HUES6 (cell line): ENCODE measurements around the gene CERS1.

Source experiments
- H3K27ac ChIP-seq: 2 replicates; pipeline ENCODE4 v1.7.0; 2013; ENCODE audit warnings: low read depth, mild to moderate bottlenecking, low read length, inconsistent platforms
- H3K27me3 ChIP-seq: 2 replicates; pipeline ENCODE4 v1.6.1; 2013; ENCODE audit warnings: low read length; ENCODE audit not compliant: control insufficient read depth, insufficient read depth
- H3K36me3 ChIP-seq: 2 replicates; pipeline ENCODE4 v1.6.1; 2013; ENCODE audit warnings: low read length; ENCODE audit not compliant: control insufficient read depth, insufficient read depth
- H3K4me1 ChIP-seq: 2 replicates; pipeline ENCODE4 v1.6.1; 2013; ENCODE audit warnings: low read length; ENCODE audit not compliant: control insufficient read depth, insufficient read depth
- H3K4me3 ChIP-seq: 2 replicates; pipeline ENCODE4 v1.5.1; 2013; ENCODE audit warnings: low read depth, low read length
- H3K9ac ChIP-seq: one replicate; pipeline ENCODE4 v1.6.1; 2013; ENCODE audit warnings: mild to moderate bottlenecking, low read length
- H3K9me3 ChIP-seq: 2 replicates; pipeline ENCODE4 v1.6.1; 2013; ENCODE audit warnings: low read depth, low read length; ENCODE audit not compliant: control insufficient read depth, insufficient read depth

CERS1 gene

GRCh38 chr19:18867199-18867598 is 28.8 kb downstream of the CERS1 start:
- peaks cover 54% of the 10 kb centered on the region for H3K36me3 ChIP-seq
- H3K9ac ChIP-seq: no peak overlapping the region
- H3K27me3 ChIP-seq: no peaks in the 10 kb centered on the region
- H3K4me1 ChIP-seq: peaks cover 10% of the 10 kb centered on the region; the same call in 1 of the 2 replicates
- H3K27ac ChIP-seq: no peak overlapping the region
- no peaks in the 10 kb centered on the region for H3K9me3 ChIP-seq
- H3K4me3 ChIP-seq: no peak overlapping the region

GRCh38 chr19:18866800-18867123 is 29.2 kb downstream of the CERS1 start:
- Histone ChIP-seq H3K9me3 (no peaks in the 10 kb centered on the region), H3K4me3 (no peak overlapping the region), H3K27me3 (no peaks in the 10 kb centered on the region), H3K36me3 (peaks cover 59% of the 10 kb centered on the region), H3K27ac (no peak overlapping the region), H3K4me1 (peaks cover 10% of the 10 kb centered on the region; the same call in 1 of the 2 replicates), H3K9ac (no peak overlapping the region)

- Histone ChIP-seq H3K4me1 (peaks cover 10% of the 10 kb centered on the region; the same call in 1 of the 2 replicates), H3K9ac (no peak overlapping the region), H3K27me3 (no peaks in the 10 kb centered on the region), H3K9me3 (no peaks in the 10 kb centered on the region), H3K27ac (no peak overlapping the region), H3K36me3 (peaks cover 64% of the 10 kb centered on the region), H3K4me3 (no peak overlapping the region)
These were observed 29.8 kb downstream of the CERS1 start for GRCh38 chr19:18865973-18866799.

GRCh38 chr19:18865106-18865972 is 30.6 kb downstream of the CERS1 start:
- H3K9me3 ChIP-seq: no peaks in the 10 kb centered on the region
- no peak overlapping the region for H3K9ac ChIP-seq
- H3K27ac ChIP-seq: no peak overlapping the region
- peaks cover 73% of the 10 kb centered on the region for H3K36me3 ChIP-seq
- no peaks in the 10 kb centered on the region for H3K27me3 ChIP-seq
- H3K4me3 ChIP-seq: no peak overlapping the region
- 0 out of 2 replicates have a peak, but pooled peaks cover 5% of the 10 kb centered on the region for H3K4me1 ChIP-seq

GRCh38 chr19:18863843-18864362 is 32.1 kb downstream of the CERS1 start:
- H3K4me1 ChIP-seq: 0 out of 2 replicates have a peak, but pooled peaks cover 2% of the 10 kb centered on the region
- no peak overlapping the region for H3K4me3 ChIP-seq
- H3K9ac ChIP-seq: no peak overlapping the region
- H3K36me3 ChIP-seq: peaks cover 87% of the 10 kb centered on the region
- no peaks in the 10 kb centered on the region for H3K27me3 ChIP-seq
- H3K9me3 ChIP-seq: no peaks in the 10 kb centered on the region
- no peak overlapping the region for H3K27ac ChIP-seq

GRCh38 chr19:18862976-18863842 is 32.7 kb downstream of the CERS1 start:
- Histone ChIP-seq H3K27ac (no peak overlapping the region), H3K27me3 (no peaks in the 10 kb centered on the region), H3K36me3 (peaks cover 92% of the 10 kb centered on the region), H3K9ac (no peak overlapping the region), H3K9me3 (no peaks in the 10 kb centered on the region), H3K4me1 (0 out of 2 replicates have a peak, but pooled peaks cover 2% of the 10 kb centered on the region), H3K4me3 (no peak overlapping the region)

- Histone ChIP-seq H3K9me3 (no peaks in the 10 kb centered on the region), H3K27ac (no peak overlapping the region), H3K9ac (no peak overlapping the region), H3K27me3 (no peaks in the 10 kb centered on the region), H3K36me3 (peaks cover 92% of the 10 kb centered on the region), H3K4me1 (no peaks in the 10 kb centered on the region), H3K4me3 (no peak overlapping the region)
These were observed 34.0 kb downstream of the CERS1 start for GRCh38 chr19:18861917-18862316.

- H3K27me3 ChIP-seq: no peaks in the 10 kb centered on the region
- no peak overlapping the region for H3K4me3 ChIP-seq
- H3K9me3 ChIP-seq: no peaks in the 10 kb centered on the region
- peaks cover 98% of the 10 kb centered on the region for H3K36me3 ChIP-seq
- H3K4me1 ChIP-seq: no peaks in the 10 kb centered on the region
- H3K9ac ChIP-seq: no peak overlapping the region
- no peak overlapping the region for H3K27ac ChIP-seq
These were observed 34.7 kb downstream of the CERS1 start for GRCh38 chr19:18861235-18861634.

GRCh38 chr19:18860725-18861124 is 35.2 kb downstream of the CERS1 start:
- Histone ChIP-seq H3K9ac (no peak overlapping the region), H3K27me3 (no peaks in the 10 kb centered on the region), H3K36me3 (peaks cover 98% of the 10 kb centered on the region), H3K4me3 (no peak overlapping the region), H3K9me3 (no peaks in the 10 kb centered on the region), H3K27ac (no peak overlapping the region), H3K4me1 (no peaks in the 10 kb centered on the region)

- H3K36me3 ChIP-seq: peaks cover 98% of the 10 kb centered on the region
- H3K4me1 ChIP-seq: no peaks in the 10 kb centered on the region
- no peak overlapping the region for H3K4me3 ChIP-seq
- H3K27me3 ChIP-seq: no peaks in the 10 kb centered on the region
- H3K9me3 ChIP-seq: no peaks in the 10 kb centered on the region
- no peak overlapping the region for H3K9ac ChIP-seq
- no peak overlapping the region for H3K27ac ChIP-seq
These were observed 35.7 kb downstream of the CERS1 start for GRCh38 chr19:18860302-18860700.
